A549 treated with Mapracorat at 1 μM for 4 hours (cell line): Measurements from ENCODE around the gene BROX. TPM values are rescaled to one million over a fixed set of nuclear protein-coding genes. Genes with fewer than 3 reads are reported as not detected.

Source experiments
- total RNA-seq: library from RNA; stranded (reverse); fragments of 200-300 nt; extraction: Qiagen RNA extraction; gene quantifications from 5 replicates; pipeline ENCODE4 v1.2.3, GENCODE V29; 2022

The BROX gene
- total RNA-seq = 16.9 to 21.2 TPM (median 19.3 TPM) in 5 replicates

GRCh38 chr1:222712253-222713090 is at the start of gene BROX, which contains the start of gene AIDA:
Gene BROX, plus strand, starts transcription at chr1:222712564. Its CDS starts 3,136 bp downstream, at chr1:222715700.
Gene AIDA, minus strand, starts transcription at chr1:222712491. Its CDS starts 174 bp downstream, at chr1:222712317.

GRCh38 chr1:222736972-222737371 is 24.6 kb downstream of the BROX start, which contains the start of gene FAM177B:
Gene FAM177B, plus strand, starts transcription at chr1:222737202. Its CDS starts 9,344 bp downstream, at chr1:222746546.

Other genes with a start within 250 kb of the BROX start
- 8.6 to 12.2 TPM (median 9.7 TPM) in 5 replicates for gene HHIPL2, start 164.5 kb upstream of the BROX start, total RNA-seq
- 7.6 to 10.0 TPM (median 8.7 TPM) in 5 replicates for gene TAF1A, start 122.6 kb upstream of the BROX start, total RNA-seq
- 19.3 to 23.0 TPM (median 19.9 TPM) in 5 replicates for gene MIA3, start 94.5 kb upstream of the BROX start, total RNA-seq
- 60.4 to 72.1 TPM (median 69.3 TPM) in 5 replicates for gene AIDA, start 73 bp upstream of the BROX start, total RNA-seq
- not detected in 5 replicates for gene FAM177B, start 24.6 kb downstream of the BROX start, total RNA-seq
- gene DISP1, start 102.5 kb downstream of the BROX start, total RNA-seq = 1.5 to 2.1 TPM (median 1.8 TPM) in 5 replicates